OCI-LY7 (cell line): ENCODE results near the gene RBM19.

ENCODE experiments used
- EZH2phosphoT487 ChIP-seq: fragments of 200-600 bp; sonication (generic); IDR thresholded peaks from 2 replicates; pipeline ENCODE4 v1.6.1; 2018; ENCODE audit warnings: low read depth, borderline replicate concordance, mild to moderate bottlenecking, mixed run types, antibody characterized with exemption, low read length, moderate library complexity, mixed read lengths
- TF ChIP-seq, protein P1 (sequence below): fragments of 200-600 bp; sonication (generic); conservative IDR thresholded peaks from 2 replicates; pipeline ENCODE4 v1.5.1; 2014; ENCODE audit warnings: mild to moderate bottlenecking, antibody characterized with exemption, low read length, moderate library complexity, mixed read lengths

DNA sequence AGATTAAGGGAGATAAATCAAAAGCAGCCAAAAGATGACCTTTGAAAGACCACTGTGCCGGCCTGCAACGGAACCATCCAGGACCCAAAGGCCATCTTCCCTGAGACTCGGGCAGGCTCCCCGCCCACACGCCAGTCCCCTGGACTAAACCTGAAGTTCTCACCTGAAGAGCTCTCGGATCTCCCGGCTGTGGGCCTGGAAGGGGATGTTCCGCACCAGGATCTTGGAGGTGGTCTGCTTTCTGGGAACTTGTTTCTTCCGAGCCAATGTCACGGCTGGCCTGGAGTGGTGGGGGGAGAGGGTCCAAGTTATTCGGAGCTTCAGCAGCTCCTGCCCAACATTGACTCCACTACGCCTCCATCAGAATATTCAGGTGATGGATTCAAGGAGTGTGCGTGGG is 51.3 kb downstream of the RBM19 start:
- TF ChIP-seq, protein P1, sequence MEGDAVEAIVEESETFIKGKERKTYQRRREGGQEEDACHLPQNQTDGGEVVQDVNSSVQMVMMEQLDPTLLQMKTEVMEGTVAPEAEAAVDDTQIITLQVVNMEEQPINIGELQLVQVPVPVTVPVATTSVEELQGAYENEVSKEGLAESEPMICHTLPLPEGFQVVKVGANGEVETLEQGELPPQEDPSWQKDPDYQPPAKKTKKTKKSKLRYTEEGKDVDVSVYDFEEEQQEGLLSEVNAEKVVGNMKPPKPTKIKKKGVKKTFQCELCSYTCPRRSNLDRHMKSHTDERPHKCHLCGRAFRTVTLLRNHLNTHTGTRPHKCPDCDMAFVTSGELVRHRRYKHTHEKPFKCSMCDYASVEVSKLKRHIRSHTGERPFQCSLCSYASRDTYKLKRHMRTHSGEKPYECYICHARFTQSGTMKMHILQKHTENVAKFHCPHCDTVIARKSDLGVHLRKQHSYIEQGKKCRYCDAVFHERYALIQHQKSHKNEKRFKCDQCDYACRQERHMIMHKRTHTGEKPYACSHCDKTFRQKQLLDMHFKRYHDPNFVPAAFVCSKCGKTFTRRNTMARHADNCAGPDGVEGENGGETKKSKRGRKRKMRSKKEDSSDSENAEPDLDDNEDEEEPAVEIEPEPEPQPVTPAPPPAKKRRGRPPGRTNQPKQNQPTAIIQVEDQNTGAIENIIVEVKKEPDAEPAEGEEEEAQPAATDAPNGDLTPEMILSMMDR = no peak
- no peak for TF ChIP-seq EZH2phosphoT487
